MM.1S (cell line): ENCODE measurements around the gene PLCB1.

Experiments
- CTCF ChIP-seq: fragments of 300-600 bp; sonication (generic); IDR thresholded peaks from 2 replicates; pipeline ENCODE4 v1.5.1; 2016; ENCODE audit warnings: antibody characterized with exemption, low read length, mixed read lengths
- EZH2 ChIP-seq: fragments of 300-600 bp; sonication (generic); optimal IDR thresholded peaks from 2 replicates; pipeline ENCODE3; 2017; ENCODE audit warnings: low read depth, mild to moderate bottlenecking, antibody characterized with exemption, low read length, mixed read lengths

GRCh38 chr20:8722277-8722928, 590.3 kb downstream of the PLCB1 start:
- peak; percentile 83 for TF ChIP-seq CTCF
- no peak for TF ChIP-seq EZH2
